DMS 273 (cell line): ENCODE data around the gene CCDC69.
"Not testable (repeated sequence)": the region's sequence is repeated elsewhere in the genome, so short reads cannot be mapped to it uniquely, and the experiment has no call there.

ENCODE experiments used
- DNase-seq: peaks from one replicate; lab custom pipeline; 2025; ENCODE audit not compliant: unreplicated experiment; lab: John Stamatoyannopoulos, UW

Gene CCDC69

GRCh38 chr5:151222790-151223446 is 974 bp downstream of the CCDC69 start:
- DNase-seq: no peak

GRCh38 chr5:151222054-151222789 is 1.7 kb downstream of the CCDC69 start:
- no peak for DNase-seq

GRCh38 chr5:151221574-151221973 is 2.3 kb downstream of the CCDC69 start:
- DNase-seq: no peak

- DNase-seq: peak; percentile 18
Measured at GRCh38 chr5:151219789-151220188, 4.1 kb downstream of the CCDC69 start.

GRCh38 chr5:151219138-151219537 is 4.8 kb downstream of the CCDC69 start:
- DNase-seq: no peak

- DNase-seq: no peak
Measured at GRCh38 chr5:151218177-151218576, 5.7 kb downstream of the CCDC69 start.

- DNase-seq: no peak
Measured at GRCh38 chr5:151216781-151217180, 7.1 kb downstream of the CCDC69 start.

GRCh38 chr5:151215546-151215880 is 8.4 kb downstream of the CCDC69 start:
- DNase-seq: no peak

- no peak for DNase-seq
Measured at GRCh38 chr5:151214614-151215545, 9.0 kb downstream of the CCDC69 start.

GRCh38 chr5:151213803-151214613 is 9.9 kb downstream of the CCDC69 start:
- no peak for DNase-seq

- DNase-seq: no peak
Measured at GRCh38 chr5:151212406-151212798, 11.5 kb downstream of the CCDC69 start.

- no peak for DNase-seq
Measured at GRCh38 chr5:151208481-151208914, 15.4 kb downstream of the CCDC69 start.

- no peak for DNase-seq
Measured at GRCh38 chr5:151205411-151205810, 18.5 kb downstream of the CCDC69 start.

GRCh38 chr5:151204051-151204450 is 19.8 kb downstream of the CCDC69 start:
- DNase-seq: no peak

GRCh38 chr5:151202381-151203139 is 21.3 kb downstream of the CCDC69 start:
- DNase-seq: no peak

- no peak for DNase-seq
Measured at GRCh38 chr5:151200913-151201595, 22.8 kb downstream of the CCDC69 start.

GRCh38 chr5:151199581-151200185 is 24.2 kb downstream of the CCDC69 start:
- no peak for DNase-seq

GRCh38 chr5:151198861-151199260 is 25.0 kb downstream of the CCDC69 start:
- DNase-seq: no peak

GRCh38 chr5:151197291-151197600 is 26.6 kb downstream of the CCDC69 start:
- not testable (repeated sequence) for DNase-seq
